ENCODE measurements around the gene EARS2.

Gene EARS2

DNA sequence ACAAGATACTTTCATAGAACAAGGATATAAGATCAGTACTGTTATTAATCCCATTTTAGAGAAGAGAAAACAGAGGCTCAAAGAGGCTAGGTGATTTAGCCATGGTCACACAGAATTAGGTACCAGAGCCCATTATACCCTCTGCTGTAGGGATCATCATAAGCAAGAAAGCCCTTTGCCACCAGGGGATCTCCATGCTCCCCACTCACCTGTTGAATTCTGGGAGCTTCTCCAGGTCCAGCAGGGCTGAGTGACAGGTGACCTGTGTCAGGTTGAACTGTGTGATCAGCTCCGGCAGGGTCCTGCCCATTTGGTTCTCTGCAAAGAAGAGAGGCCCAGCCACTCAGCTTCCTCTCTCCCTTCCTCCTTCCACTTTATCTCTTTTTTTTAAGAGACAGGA lies 24.7 kb downstream of the EARS2 start:
- TF ChIP-seq, protein P1, sequence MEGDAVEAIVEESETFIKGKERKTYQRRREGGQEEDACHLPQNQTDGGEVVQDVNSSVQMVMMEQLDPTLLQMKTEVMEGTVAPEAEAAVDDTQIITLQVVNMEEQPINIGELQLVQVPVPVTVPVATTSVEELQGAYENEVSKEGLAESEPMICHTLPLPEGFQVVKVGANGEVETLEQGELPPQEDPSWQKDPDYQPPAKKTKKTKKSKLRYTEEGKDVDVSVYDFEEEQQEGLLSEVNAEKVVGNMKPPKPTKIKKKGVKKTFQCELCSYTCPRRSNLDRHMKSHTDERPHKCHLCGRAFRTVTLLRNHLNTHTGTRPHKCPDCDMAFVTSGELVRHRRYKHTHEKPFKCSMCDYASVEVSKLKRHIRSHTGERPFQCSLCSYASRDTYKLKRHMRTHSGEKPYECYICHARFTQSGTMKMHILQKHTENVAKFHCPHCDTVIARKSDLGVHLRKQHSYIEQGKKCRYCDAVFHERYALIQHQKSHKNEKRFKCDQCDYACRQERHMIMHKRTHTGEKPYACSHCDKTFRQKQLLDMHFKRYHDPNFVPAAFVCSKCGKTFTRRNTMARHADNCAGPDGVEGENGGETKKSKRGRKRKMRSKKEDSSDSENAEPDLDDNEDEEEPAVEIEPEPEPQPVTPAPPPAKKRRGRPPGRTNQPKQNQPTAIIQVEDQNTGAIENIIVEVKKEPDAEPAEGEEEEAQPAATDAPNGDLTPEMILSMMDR (IDR thresholded peaks at IDR 0.05) = no peak

DNA sequence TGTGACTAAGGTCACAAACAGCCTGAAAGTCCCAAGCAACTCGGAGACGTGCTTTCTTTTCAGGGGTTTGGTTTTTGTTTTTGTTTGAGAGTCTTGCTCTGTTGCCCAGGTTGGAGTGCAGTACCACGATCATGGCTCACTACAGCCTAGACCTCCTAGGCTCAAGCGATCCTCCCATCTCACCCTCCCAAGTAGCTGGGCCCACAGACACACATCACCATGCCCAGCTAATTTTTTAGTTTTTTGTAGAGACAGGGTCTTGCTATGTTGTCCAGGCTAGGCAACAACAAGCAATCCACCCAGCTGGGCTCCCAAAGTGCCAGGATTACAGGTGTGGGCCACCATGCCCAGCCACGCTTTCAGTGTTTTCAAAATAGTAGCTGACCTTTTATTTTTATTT lies 27.1 kb downstream of the EARS2 start:
- TF ChIP-seq, protein P1 (IDR thresholded peaks at IDR 0.05) = no peak

DNA sequence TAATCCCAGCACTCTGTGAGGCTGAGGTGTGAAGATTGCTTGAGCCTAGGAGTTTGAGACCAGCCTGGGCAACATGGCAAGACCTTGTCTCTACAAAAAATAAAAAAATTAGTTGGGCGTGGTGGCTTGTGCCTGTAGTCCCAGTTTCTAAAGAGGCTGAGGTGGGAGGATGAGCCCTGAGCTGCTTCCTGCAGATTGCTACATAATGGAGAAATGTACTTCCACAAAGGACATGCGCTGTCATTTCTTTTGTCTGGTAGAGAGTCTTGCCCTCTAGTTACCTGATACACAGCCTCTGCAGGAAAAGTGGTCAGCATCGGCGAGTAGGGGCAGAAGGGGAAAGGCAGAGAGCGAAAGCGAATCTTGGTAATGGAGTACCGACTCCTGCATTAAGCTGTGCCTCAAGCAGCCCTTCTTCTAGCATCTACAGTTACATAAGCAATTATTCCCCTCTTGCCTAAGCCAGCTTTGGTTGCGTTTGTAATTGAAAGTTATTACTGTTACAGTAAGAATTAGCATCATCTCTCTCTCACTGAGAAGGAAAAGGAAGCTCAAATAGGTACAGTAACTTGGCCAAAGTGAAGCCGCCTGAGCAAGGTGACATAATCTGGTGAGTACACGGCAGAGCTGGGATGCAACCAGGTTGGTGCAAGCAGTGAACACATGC lies 28.4 kb downstream of the EARS2 start:
- TF ChIP-seq, protein P1 (IDR thresholded peaks at IDR 0.05) = no peak

DNA sequence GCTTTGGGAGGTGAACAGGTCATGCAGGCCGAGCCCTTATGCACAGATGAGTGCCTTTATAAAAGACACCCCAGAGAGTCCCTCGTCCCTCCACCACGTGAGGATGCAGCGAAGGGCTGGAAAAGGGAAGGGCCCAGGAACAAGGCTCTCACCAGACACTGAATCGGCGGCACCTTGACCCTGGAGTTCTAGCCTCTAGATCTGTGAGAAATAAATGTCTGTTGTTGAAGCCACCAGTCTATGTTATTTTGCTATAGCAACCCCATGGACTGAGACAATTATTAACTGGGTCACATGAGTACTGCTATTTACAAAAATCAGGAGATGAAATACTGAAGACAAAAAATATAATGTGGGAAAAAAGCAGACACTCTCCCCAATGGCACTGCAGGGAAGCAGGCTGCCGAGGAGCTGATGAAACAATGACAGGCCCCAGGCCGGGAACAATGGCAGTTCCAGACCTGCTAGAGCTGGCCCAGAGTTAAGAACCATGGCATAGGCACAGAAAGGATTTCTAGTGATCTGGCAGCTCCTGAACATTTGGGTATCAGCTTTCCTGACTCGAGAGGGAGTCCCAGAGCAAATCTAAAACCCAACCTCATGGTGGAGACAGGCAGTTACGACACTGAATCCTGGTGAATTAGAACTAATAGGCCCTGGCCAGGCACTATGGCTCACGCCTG lies 29.0 kb downstream of the EARS2 start:
- TF ChIP-seq, protein P1 (IDR thresholded peaks at IDR 0.05) = no peak

DNA sequence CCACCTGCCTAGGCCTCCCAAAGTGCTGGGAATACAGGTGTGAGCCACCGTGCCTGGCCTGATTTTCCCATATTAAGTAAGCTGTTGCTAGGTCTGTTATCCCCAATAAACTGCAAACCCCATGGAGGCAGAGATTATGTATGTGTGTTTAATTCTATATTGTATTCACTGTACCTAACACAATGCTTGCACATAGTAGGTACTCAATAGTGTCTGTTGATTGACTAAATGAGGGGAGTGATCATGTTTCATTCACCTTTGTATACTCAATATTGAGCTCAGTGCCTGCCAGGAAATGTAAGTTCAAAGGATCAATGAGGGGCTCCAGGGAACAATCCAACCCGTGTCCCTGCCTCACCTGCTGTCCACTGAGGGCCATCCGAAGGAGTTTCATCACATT lies 32.3 kb downstream of the EARS2 start:
- TF ChIP-seq, protein P1 (IDR thresholded peaks at IDR 0.05) = no peak

DNA sequence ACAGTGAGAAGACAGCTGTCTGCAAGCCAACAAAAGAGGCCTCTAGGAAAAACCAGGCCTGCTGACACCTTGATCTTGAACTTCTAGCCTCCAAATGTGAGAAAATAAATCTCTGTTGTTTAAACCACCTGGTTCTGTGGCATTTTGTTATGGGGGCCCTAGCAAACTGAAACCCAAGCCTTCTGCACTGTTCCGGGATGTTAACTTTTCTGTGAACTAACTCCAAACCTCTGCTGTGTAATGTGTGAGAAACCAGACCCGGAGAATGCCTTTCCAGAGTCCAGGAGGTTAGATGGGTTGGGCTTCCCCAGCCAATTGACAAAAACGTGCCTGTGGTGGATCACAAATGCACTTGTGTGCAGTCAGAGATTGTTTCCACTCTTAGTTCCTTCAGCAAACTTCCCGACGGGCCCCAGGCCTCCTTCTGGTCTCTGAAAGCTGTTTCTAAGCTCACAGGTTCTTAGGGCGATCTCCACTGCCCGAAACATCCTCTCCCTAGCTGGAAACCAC lies 33.2 kb downstream of the EARS2 start:
- TF ChIP-seq, protein P1 (IDR thresholded peaks at IDR 0.05) = no peak

DNA sequence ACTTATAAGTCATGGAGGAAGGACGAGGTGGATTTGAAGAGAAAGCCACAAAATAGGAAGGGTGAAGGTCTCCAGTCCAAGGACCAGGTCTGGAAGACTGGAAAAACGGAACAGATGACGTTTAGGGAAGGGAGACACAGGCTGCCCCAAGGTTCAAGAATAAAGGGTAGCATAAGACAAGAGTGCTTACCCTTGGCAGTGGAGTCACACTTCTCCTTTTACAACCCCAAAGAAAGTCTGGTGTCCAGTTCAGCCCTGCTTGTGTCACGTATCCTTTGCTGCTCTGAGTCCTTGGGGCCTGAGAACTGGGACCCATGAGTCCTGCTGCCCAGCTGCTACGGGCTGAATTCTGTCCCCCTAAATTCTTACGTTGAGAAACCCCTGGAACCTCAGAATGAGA lies 33.8 kb downstream of the EARS2 start:
- TF ChIP-seq, protein P1 (IDR thresholded peaks at IDR 0.05) = no peak

Measured in LNCAP (cell line).